SK-N-SH treated with all-trans-retinoic acid at 6 μM for 48 hours (cell line): ENCODE results near the gene USP35.

Experiments used
- ARNTL ChIP-seq: fragments of 450-650 bp; formaldehyde crosslinking; IDR thresholded peaks from 2 replicates; pipeline ENCODE4 v1.5.0; 2020; ENCODE audit warnings: low read depth, mild to moderate bottlenecking, moderate library complexity, borderline replicate concordance
- CSDC2 ChIP-seq: fragments of 250-450 bp; sonication (Bioruptor Pico); IDR thresholded peaks from 2 replicates; pipeline ENCODE4 v1.5.0; 2020; ENCODE audit warnings: mild to moderate bottlenecking, moderate library complexity
- ESRRG ChIP-seq: fragments of 250-450 bp; sonication (Bioruptor Pico); IDR thresholded peaks from 2 replicates; pipeline ENCODE4 v1.6.1; 2021; ENCODE audit warnings: mild to moderate bottlenecking
- ZFP30 ChIP-seq: fragments of 450-650 bp; formaldehyde crosslinking; IDR thresholded peaks from 2 replicates; pipeline ENCODE4 v1.5.0; 2022; ENCODE audit warnings: mild to moderate bottlenecking, moderate library complexity

- TF ChIP-seq ZFP30 (CRISPR knock-in tag) (no peak), CSDC2 (CRISPR knock-in tag) (no peak), ARNTL (no peak), ESRRG (no peak)
Observed at GRCh38 chr11:78194490-78194889, 5.8 kb downstream of the USP35 start.
